ENCODE measurements around the gene PTPRCAP.

The PTPRCAP gene

GRCh38 chr11:67398661-67399563 lies 38.6 kb downstream of the PTPRCAP start:
- DNase-seq (ENCODE audit: low read depth in 2 of 2, low spot score in 1 of 2) = no peak

GRCh38 chr11:67397986-67398660 lies 39.4 kb downstream of the PTPRCAP start:
- DNase-seq (ENCODE audit: low read depth in 2 of 2, low spot score in 1 of 2) = no peak

DNA sequence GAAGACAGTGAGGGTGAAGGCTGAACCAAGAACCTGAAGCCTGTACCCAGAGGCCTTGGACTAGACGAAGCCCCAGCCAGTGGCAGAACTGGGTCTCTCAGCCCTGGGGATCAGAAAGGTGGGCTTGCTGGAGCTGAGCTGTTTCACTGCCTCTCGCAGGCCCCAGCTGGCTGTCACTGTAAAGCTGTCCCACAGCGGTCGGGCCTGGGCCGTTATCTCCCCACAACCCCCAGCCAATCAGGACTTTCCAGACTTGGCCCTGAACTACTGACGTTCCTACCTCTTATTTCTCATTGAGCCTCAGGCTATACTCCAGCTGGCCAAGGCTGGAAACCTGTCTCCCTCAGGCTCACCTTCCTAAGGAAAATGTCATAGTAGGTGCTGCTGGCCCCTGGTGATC lies 39.9 kb downstream of the PTPRCAP start:
- DNase-seq (ENCODE audit: low read depth in 2 of 2, low spot score in 1 of 2) = no peak

DNA sequence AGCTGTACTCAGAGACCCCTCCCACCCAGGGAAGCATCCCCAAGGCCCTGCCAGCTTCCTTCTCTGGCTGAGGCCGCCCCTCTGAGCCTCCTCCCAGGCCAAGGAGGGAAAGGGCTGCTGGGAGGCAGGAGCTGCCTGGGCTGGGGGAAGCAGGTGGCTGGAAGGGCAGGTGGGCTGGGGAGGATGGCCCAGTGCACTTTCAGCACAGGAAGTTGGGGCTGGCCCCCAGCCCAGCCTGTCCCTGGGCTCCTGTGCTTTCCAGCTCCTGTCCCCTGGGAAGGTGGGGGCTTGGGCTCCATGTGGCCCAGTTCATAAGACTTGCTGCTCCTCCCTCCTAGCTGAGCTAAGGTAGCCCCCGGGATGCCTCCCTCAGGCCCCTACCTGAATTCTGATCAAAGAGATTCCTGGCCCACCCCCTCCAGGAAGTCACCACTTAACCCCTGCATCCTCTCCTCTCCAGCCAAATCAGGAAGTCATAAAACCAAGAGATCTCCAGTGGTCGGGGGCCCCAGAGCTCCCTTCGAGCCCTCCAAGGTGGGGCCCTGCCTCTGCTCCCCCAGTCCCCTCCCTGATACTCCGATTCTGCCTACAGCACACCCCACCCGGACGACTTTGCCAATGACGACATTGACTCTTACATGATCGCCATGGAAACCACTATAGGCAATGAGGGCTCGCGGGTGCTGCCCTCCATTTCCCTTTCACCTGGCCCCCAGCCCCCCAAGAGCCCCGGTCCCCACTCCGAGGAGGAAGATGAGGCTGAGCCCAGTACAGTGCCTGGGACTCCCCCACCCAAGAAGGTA lies 40.7 kb downstream of the PTPRCAP start:
- DNase-seq (ENCODE audit: low read depth in 2 of 2, low spot score in 1 of 2) = no peak

DNA sequence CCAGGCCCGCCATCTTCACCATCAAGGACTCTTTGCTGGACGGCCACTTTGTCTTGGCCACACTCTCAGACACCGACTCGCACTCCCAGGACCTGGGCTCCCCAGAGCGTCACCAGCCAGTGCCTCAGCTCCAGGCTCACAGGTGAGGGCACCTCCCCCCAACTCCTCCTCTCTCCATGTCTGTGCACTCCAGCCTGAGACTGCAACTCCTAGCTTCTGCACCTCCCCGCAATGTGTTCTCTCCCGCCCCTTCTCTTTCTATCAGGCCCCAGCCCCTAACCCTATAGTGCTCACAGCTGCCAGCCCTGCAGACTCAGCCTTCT lies 41.3 kb downstream of the PTPRCAP start:
- DNase-seq (ENCODE audit: low read depth in 2 of 2, low spot score in 1 of 2) = no peak

DNA sequence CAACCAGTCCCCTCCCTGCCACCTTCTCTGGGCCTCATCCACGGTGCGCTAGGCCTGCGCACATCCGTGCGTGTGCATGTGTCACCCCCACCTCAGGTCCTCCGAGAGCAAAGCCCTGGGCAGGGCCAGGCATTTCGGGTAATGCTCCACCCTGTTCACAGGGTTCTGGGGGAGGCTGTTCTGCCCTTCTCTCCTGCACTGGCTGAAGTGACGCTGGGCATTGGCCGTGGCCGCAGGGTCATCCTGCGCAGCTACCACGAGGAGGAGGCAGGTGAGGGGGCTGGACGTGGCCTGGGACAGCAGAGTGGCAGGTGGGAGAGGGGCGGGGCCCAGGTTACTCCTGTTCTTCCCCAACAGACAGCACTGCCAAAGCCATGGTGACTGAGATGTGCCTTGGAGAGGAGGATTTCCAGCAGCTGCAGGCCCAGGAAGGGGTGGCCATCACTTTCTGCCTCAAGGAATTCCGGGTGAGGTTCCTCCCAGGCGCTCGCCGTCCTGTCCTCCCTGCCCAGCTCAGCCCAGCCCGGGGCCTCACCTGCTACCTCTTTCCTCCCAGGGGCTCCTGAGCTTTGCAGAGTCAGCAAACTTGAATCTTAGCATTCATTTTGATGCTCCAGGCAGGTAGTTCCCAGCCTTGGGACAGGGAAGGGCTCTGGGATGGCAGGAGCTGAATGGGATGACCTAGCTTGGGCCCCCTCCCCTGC lies 41.8 kb downstream of the PTPRCAP start:
- no peak for DNase-seq (ENCODE audit: low read depth in 2 of 2, low spot score in 1 of 2)

- no peak for DNase-seq (ENCODE audit: low read depth in 2 of 2, low spot score in 1 of 2)
Observed at GRCh38 chr11:67393990-67394389, 43.5 kb downstream of the PTPRCAP start.

DNA sequence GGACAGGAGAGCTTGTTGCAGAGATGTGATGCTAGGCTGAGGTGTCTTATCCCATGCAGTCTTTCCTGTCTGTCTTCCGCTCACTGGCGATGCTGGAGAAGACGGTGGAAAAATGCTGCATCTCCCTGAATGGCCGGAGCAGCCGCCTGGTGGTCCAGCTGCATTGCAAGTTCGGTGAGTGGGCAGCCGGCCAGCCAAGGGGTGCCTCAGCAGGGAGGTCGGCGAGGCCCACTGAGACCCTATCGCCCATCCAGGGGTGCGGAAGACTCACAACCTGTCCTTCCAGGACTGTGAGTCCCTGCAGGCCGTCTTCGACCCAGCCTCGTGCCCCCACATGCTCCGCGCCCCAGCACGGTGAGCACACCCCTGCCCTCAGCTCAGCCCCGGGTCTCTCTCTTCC lies 44.0 kb downstream of the PTPRCAP start:
- DNase-seq (ENCODE audit: low read depth in 2 of 2, low spot score in 1 of 2) = no peak

DNA sequence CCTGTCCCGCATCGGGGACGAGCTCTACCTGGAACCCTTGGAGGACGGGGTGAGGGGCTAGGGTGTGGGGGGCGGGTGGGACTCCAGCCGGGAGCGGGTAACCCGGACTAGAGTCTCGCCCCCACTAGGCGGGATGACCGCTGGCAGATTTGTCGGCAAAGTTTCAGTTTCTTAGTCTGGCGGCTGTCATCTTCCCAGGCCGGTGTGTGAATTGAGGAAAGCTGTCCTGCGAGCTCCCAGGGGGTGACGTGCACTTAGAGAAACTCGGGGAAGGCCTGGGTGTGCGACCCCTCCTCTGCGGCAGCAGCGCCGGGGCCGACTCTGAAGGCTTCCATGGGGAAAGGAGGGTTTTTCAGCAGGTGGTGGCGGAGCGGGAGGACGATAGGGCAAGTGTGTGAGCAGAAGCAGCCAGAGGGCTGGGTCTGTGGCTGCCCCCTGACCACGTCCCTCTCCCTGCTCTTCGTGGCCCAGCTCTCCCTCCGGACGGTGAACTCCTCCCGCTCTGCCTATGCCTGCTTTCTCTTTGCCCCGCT lies 45.2 kb downstream of the PTPRCAP start:
- DNase-seq (ENCODE audit: low read depth in 2 of 2, low spot score in 1 of 2) = no peak

DNA sequence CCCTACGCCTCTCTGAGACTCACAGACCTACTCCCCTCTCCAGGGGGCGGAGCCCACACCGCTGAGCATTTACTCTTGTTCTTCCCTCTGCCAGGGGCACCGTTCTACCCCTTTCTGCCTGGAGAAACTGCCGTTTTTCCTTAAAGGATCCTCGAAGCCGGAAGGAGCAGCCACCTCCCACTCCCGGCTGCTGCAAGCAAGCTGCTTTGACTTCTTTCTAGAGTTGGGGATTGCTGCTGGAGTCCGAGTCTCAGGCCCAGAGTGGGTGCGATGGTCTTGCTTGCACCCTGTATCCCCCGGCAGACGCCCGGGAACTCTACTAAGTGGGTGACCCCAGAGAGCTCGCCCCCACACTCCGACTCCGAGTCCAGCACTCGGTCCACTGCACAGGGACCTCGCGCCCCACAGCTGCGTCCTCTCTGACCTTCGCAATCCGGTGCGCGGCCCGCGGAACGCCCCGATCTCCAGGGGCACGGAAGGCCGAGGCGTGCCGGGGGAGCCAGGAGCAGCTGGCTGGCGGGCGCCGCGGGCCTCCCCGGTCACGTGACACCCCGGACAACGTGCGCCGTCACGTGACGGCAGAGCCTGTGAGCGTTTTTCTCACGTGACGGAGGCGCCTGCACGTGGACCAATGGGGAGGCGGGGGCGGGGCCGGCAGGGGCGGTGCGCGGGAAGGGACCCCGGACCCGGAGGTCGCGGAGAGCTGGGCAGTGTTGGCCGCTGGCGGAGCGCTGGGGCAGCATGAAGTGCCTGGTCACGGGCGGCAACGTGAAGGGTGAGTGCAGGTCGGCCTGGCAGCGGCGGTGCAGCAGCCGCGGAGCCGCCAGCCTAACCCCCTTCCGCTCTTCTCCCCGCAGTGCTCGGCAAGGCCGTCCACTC lies 45.9 kb downstream of the PTPRCAP start, which contains the start of gene RAD9A:
Gene RAD9A, plus strand, starts transcription at position 683 of the 879 bp plus-strand sequence. Its CDS starts 59 bp downstream, at position 742.
- DNase-seq (ENCODE audit: low read depth in 2 of 2, low spot score in 1 of 2) = peak; percentile 82 to 89

DNA sequence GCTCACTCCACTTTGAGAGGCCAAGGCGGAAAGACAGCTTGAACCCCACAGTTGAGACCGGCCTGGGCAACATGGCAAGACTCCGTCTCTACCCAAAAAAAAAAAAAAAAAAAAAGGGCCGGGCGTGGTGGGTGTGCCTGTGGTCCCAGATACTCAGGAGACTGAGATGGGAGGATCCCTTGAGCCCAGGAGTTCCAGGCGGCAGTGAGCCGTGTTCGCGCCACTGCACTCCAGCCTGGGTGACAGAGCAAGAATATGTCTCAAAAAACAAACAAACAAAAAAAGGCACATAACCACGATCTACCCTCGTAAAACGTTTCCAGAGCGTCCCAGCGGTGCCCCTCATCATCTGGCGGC lies 46.6 kb downstream of the PTPRCAP start:
- DNase-seq (ENCODE audit: low read depth in 2 of 2, low spot score in 1 of 2) = no peak

- DNase-seq (ENCODE audit: low read depth in 2 of 2, low spot score in 1 of 2) = no peak
Observed at GRCh38 chr11:67389477-67389876, 48.0 kb downstream of the PTPRCAP start.

GRCh38 chr11:67387518-67387917 lies 50.0 kb downstream of the PTPRCAP start:
- DNase-seq (ENCODE audit: low read depth in 2 of 2, low spot score in 1 of 2) = no peak

- DNase-seq (ENCODE audit: low read depth in 2 of 2, low spot score in 1 of 2) = no peak
Observed at GRCh38 chr11:67387069-67387468, 50.4 kb downstream of the PTPRCAP start.

Data from stimulated activated CD8-positive, alpha-beta memory T cell treated with anti-CD3 and anti-CD28 coated beads, Interleukin-4, amount 100 ng/mL, for 4 hours (primary cell).